Measurements from ENCODE around the gene KRT73. TPM values are rescaled to one million over a fixed set of nuclear protein-coding genes. Genes with fewer than 3 reads are reported as not detected.

KRT73 gene
- total and polyA plus RNA-seq, 2 of the 8 experiments (the other 6 are each of a cell fraction or from before 2014, with no cell fraction given), result not detected

GRCh38 chr12:52568111-52568510, 50.2 kb downstream of the KRT73 start:
- H3K14ac ChIP-seq (ENCODE audit: insufficient read length), result no peak overlapping the region
- no peak overlapping the region for H2BK12ac ChIP-seq (ENCODE audit: low read depth, low read length)
- no peaks in the 10 kb centered on the region for H3K23me2 ChIP-seq (ENCODE audit: low read depth, low read length)
- no peaks in the 10 kb centered on the region; a peak in 2 of 7 replicates for H3K27me3 ChIP-seq (replicated peaks in 1 of 4; ENCODE audit: control insufficient read depth in 3 of 4, extremely low read depth in 1 of 4, insufficient read depth in 3 of 4, low read length in 3 of 4)
- H3K23ac ChIP-seq (ENCODE audit: insufficient read length), result no peak overlapping the region
- no peak overlapping the region for H3K9ac ChIP-seq (replicated peaks in 1 of 4; ENCODE audit: extremely low read depth in 1 of 4, low read depth in 3 of 4, low read length in 3 of 4)
- no peak overlapping the region for H2BK15ac ChIP-seq (ENCODE audit: low read length)
- H3K4me3 ChIP-seq (ENCODE audit: extremely low read depth in 1 of 4, insufficient read depth in 2 of 4, low read depth in 3 of 4, low read length in 4 of 4), result no peak overlapping the region
- no peak overlapping the region for H2AK5ac ChIP-seq (ENCODE audit: low read depth, low read length)
- no peak overlapping the region for H2AFZ ChIP-seq (ENCODE audit: low read length)
- no peak overlapping the region for H2BK120ac ChIP-seq (replicated peaks; ENCODE audit: low read depth, low read length)
- WGBS, 2 experiments (ENCODE audit: extremely low coverage in 1 of 2, insufficient coverage in 1 of 2, insufficient read length in 1 of 2, insufficient replicate concordance in 2 of 2, low coverage in 1 of 2, low lambda C conversion rate in 2 of 2, missing lambda C conversion rate in 1 of 2), result 96% methylated on average over 12 of the region's 12 CpGs; no CpG with 5 or more reads in 1 of the 2 experiments
- no peak overlapping the region for H3K4me2 ChIP-seq (ENCODE audit: insufficient read depth in 1 of 2, low read depth in 2 of 2, low read length in 2 of 2)
- ChIA-PET POLR2A (ENCODE audit: partially characterized antibody) (no interaction called here), CTCF (ENCODE audit: partially characterized antibody) (interaction anchor here (1.1 to 3.6 kb wide), 9 partner anchors 9 to 303 kb away, joined by 3 to 11 read pairs (median 5); partner anchors contain the start of gene KRT71)
- DNase-seq (ENCODE audit: low read depth in 1 of 2, low spot score in 2 of 2) (no peak), FAIRE-seq (no peak)
- no peak overlapping the region for H2BK20ac ChIP-seq (ENCODE audit: low read length)
- no peaks in the 10 kb centered on the region for H3K4me1 ChIP-seq (replicated peaks in 1 of 4; ENCODE audit: control insufficient read depth in 3 of 4, insufficient read depth in 4 of 4, low read length in 3 of 4)
- H3K9me3 ChIP-seq (ENCODE audit: insufficient read depth in 2 of 2, low read depth in 1 of 2, low read length in 1 of 2), result no peaks in the 10 kb centered on the region
- H4K8ac ChIP-seq (ENCODE audit: extremely low read depth, insufficient read depth, low read length), result no peak overlapping the region
- no peak overlapping the region for H3K27ac ChIP-seq (ENCODE audit: low read depth, low read length)
- no peak overlapping the region for H3K4ac ChIP-seq (replicated peaks; ENCODE audit: insufficient read length, low read depth, low read length)
- H4K20me1 ChIP-seq (replicated peaks in 1 of 2; ENCODE audit: control insufficient read depth in 1 of 2, insufficient read depth in 2 of 2, low read length in 2 of 2), result no peaks in the 10 kb centered on the region
- no peaks in the 10 kb centered on the region for H3K79me1 ChIP-seq (ENCODE audit: low read depth, low read length)
- no peaks in the 10 kb centered on the region for H3K36me3 ChIP-seq (ENCODE audit: control insufficient read depth in 2 of 4, insufficient read depth in 4 of 4, low read length in 3 of 4)
- H4K5ac ChIP-seq (ENCODE audit: insufficient read length, low read depth, low read length), result no peak overlapping the region
- H3K18ac ChIP-seq (ENCODE audit: extremely low read depth, low read length), result no peak overlapping the region
- H3K79me2 ChIP-seq (ENCODE audit: control insufficient read depth in 1 of 2, insufficient read depth in 2 of 2, low read length in 2 of 2), result no peaks in the 10 kb centered on the region
- no peak overlapping the region for H3K56ac ChIP-seq (replicated peaks; ENCODE audit: insufficient read length, low read depth, low read length)
- H4K91ac ChIP-seq (replicated peaks; ENCODE audit: insufficient read length, low read length), result no peak overlapping the region
- no peak overlapping the region for H2BK5ac ChIP-seq (ENCODE audit: low read depth, low read length)
- TF ChIP-seq EGR1 (IDR thresholded peaks at IDR 0.05; ENCODE audit: borderline replicate concordance, low read depth, low read length) (no peak), EP300 (IDR thresholded peaks at IDR 0.05; ENCODE audit: borderline replicate concordance in 1 of 2, low read depth in 2 of 2, low read length in 2 of 2) (no peak), POLR2A (IDR thresholded peaks at IDR 0.05; ENCODE audit: control extremely low read depth in 1 of 2, low read depth in 2 of 2, low read length in 2 of 2) (no peak), CREB1 (IDR thresholded peaks at IDR 0.05) (no peak), KDM1A (IDR thresholded peaks at IDR 0.05; ENCODE audit: borderline replicate concordance, low read length) (no peak), MAX (IDR thresholded peaks at IDR 0.05) (no peak), SUZ12 (IDR thresholded peaks at IDR 0.05; ENCODE audit: low read length) (no peak), RBBP5 (IDR thresholded peaks at IDR 0.05; ENCODE audit: borderline replicate concordance, low read depth, low read length) (no peak), CHD2 (IDR thresholded peaks at IDR 0.05; ENCODE audit: low read length) (no peak)

Measured in H1 (cell line).